Astrocyte (in vitro differentiated cells and primary cell): ENCODE data around the gene MEGF11. TPM values are rescaled to one million over a fixed set of nuclear protein-coding genes. Genes with fewer than 3 reads are reported as not detected.

Source experiments
- DNase-seq: peaks from one replicate; pipeline ENCODE4 v3.0.0-alpha.2; 2010; ENCODE audit warnings: low read depth
- FAIRE-seq: peaks from 2 replicates; lab custom pipeline; 2011; peaks lifted over from hg19 to GRCh38; lab: Jason Lieb, UNC
- H2AFZ ChIP-seq: 2 replicates; pipeline ENCODE4 v1.6.0; 2012; ENCODE audit warnings: low read depth, low read length, inconsistent platforms
- H3K27ac ChIP-seq: 2 replicates; pipeline ENCODE4 v1.5.1; 2011; ENCODE audit warnings: low read depth, low read length, inconsistent platforms
- H3K27me3 ChIP-seq: 2 replicates; pipeline ENCODE4 v1.6.0; 2011; ENCODE audit warnings: low read length, inconsistent platforms; ENCODE audit not compliant: insufficient read depth
- H3K36me3 ChIP-seq: 2 replicates; pipeline ENCODE4 v1.5.1; 2011; ENCODE audit warnings: low read length, inconsistent platforms; ENCODE audit not compliant: insufficient read depth
- H3K4me1 ChIP-seq: 2 replicates; pipeline ENCODE4 v1.5.1; 2011; ENCODE audit warnings: low read length, inconsistent platforms; ENCODE audit not compliant: insufficient read depth
- H3K4me2 ChIP-seq: 2 replicates; pipeline ENCODE4 v1.6.0; 2012; ENCODE audit warnings: low read length, inconsistent platforms
- H3K4me3 ChIP-seq: 2 replicates; pipeline ENCODE4 v1.5.1; 2011; ENCODE audit warnings: low read depth, mild to moderate bottlenecking, low read length, inconsistent platforms; ENCODE audit not compliant: insufficient read depth
- H3K79me2 ChIP-seq: 2 replicates; pipeline ENCODE4 v1.6.0; 2012; ENCODE audit warnings: mild to moderate bottlenecking, low read length, inconsistent platforms; ENCODE audit not compliant: insufficient read depth
- H3K9ac ChIP-seq: 2 replicates; pipeline ENCODE4 v1.6.0; 2012; ENCODE audit warnings: mild to moderate bottlenecking, low read length, inconsistent platforms
- H3K9me3 ChIP-seq: 2 replicates; pipeline ENCODE4 v1.5.1; 2012; ENCODE audit warnings: low read depth, mild to moderate bottlenecking, low read length, inconsistent platforms; ENCODE audit not compliant: insufficient read depth
- H4K20me1 ChIP-seq: 2 replicates; pipeline ENCODE4 v1.6.0; 2012; ENCODE audit warnings: low read length, inconsistent platforms; ENCODE audit not compliant: insufficient read depth
- H3K27ac Mint-ChIP-seq: one replicate; pipeline ENCODE4 v1.8.0; 2021; ENCODE audit warnings: mild to moderate bottlenecking, mixed read lengths; ENCODE audit not compliant: unreplicated experiment
- H3K27me3 Mint-ChIP-seq: one replicate; pipeline ENCODE4 v1.8.0; 2021; ENCODE audit warnings: low read depth, mixed read lengths; ENCODE audit not compliant: unreplicated experiment
- H3K36me3 Mint-ChIP-seq: one replicate; pipeline ENCODE4 v1.8.0; 2021; ENCODE audit warnings: low read depth, mixed read lengths; ENCODE audit not compliant: unreplicated experiment
- H3K4me1 Mint-ChIP-seq: one replicate; pipeline ENCODE4 v1.8.0; 2021; ENCODE audit warnings: low read depth, mixed read lengths; ENCODE audit not compliant: unreplicated experiment
- H3K4me3 Mint-ChIP-seq: one replicate; pipeline ENCODE4 v1.8.0; 2021; ENCODE audit warnings: mild to moderate bottlenecking, moderate library complexity, mixed read lengths; ENCODE audit not compliant: unreplicated experiment
- H3K9me3 Mint-ChIP-seq: one replicate; pipeline ENCODE4 v1.8.0; 2021; ENCODE audit warnings: mild to moderate bottlenecking, mixed read lengths; ENCODE audit not compliant: unreplicated experiment
- CTCF ChIP-seq: IDR thresholded peaks from 2 replicates; pipeline ENCODE4 v1.5.1; 2011; ENCODE audit warnings: low read depth, mild to moderate bottlenecking, inconsistent platforms, low read length, moderate library complexity; ENCODE audit not compliant: insufficient read depth
- EZH2 ChIP-seq: IDR thresholded peaks from 2 replicates; pipeline ENCODE4 v1.6.1; 2012; ENCODE audit warnings: mild to moderate bottlenecking, low read length, inconsistent platforms; ENCODE audit not compliant: insufficient read depth
- total RNA-seq: library from RNA; stranded (reverse); gene quantifications from 2 replicates; pipeline ENCODE4 v1.2.1, GENCODE V29; 2021

Gene MEGF11
- total RNA-seq, 1 donor from 2014 or later: 0.16 TPM

GRCh38 chr15:65930134-65930533 lies 323.4 kb downstream of the MEGF11 start:
- peaks cover 2% of the 10 kb centered on the region for H3K27me3 ChIP-seq
- H3K27ac Mint-ChIP-seq: no peak overlapping the region
- H3K4me3 ChIP-seq: no peak overlapping the region

GRCh38 chr15:65929573-65929972 lies 324.0 kb downstream of the MEGF11 start:
- no peak overlapping the region for H3K9ac ChIP-seq
- no peak overlapping the region for H3K4me2 ChIP-seq
- no peaks in the 10 kb centered on the region for H3K36me3 ChIP-seq
- no peaks in the 10 kb centered on the region for H3K9me3 Mint-ChIP-seq
- H2AFZ ChIP-seq: no peak overlapping the region
- H3K4me1 Mint-ChIP-seq: no peaks in the 10 kb centered on the region
- H3K27me3 ChIP-seq: peaks cover 2% of the 10 kb centered on the region
- H3K36me3 Mint-ChIP-seq: no peaks in the 10 kb centered on the region
- H4K20me1 ChIP-seq: no peaks in the 10 kb centered on the region
- peaks cover 7% of the 10 kb centered on the region for H3K27me3 Mint-ChIP-seq
- H3K4me3 ChIP-seq: no peak overlapping the region
- no peak for TF ChIP-seq CTCF
- TF ChIP-seq EZH2: no peak
- H3K79me2 ChIP-seq: no peaks in the 10 kb centered on the region
- FAIRE-seq: no peak
- no peaks in the 10 kb centered on the region for H3K4me1 ChIP-seq
- no peak overlapping the region for H3K27ac Mint-ChIP-seq
- DNase-seq: no peak
- H3K9me3 ChIP-seq: no peaks in the 10 kb centered on the region
- H3K4me3 Mint-ChIP-seq: no peak overlapping the region
- no peak overlapping the region for H3K27ac ChIP-seq

More at GRCh38 chr15:65930134-65930533, 323.4 kb downstream of the MEGF11 start:
- FAIRE-seq (no peak), DNase-seq (no peak)
- no peak overlapping the region for H3K27ac ChIP-seq
- Mint-ChIP-seq H3K27me3 (peaks cover 7% of the 10 kb centered on the region), H3K9me3 (no peaks in the 10 kb centered on the region), H3K4me3 (no peak overlapping the region), H3K36me3 (no peaks in the 10 kb centered on the region), H3K4me1 (no peaks in the 10 kb centered on the region)
- H3K9me3 ChIP-seq: no peaks in the 10 kb centered on the region
- H4K20me1 ChIP-seq: no peaks in the 10 kb centered on the region
- no peaks in the 10 kb centered on the region for H3K4me1 ChIP-seq
- no peak overlapping the region for H3K4me2 ChIP-seq
- no peaks in the 10 kb centered on the region for H3K36me3 ChIP-seq
- H2AFZ ChIP-seq: no peak overlapping the region
- TF ChIP-seq CTCF (no peak), EZH2 (no peak)
- no peaks in the 10 kb centered on the region for H3K79me2 ChIP-seq
- no peak overlapping the region for H3K9ac ChIP-seq

GRCh38 chr15:65927545-65927944 lies 326.0 kb downstream of the MEGF11 start:
- Histone ChIP-seq H3K4me1 (no peaks in the 10 kb centered on the region), H3K9me3 (no peaks in the 10 kb centered on the region), H3K9ac (no peak overlapping the region), H3K4me2 (no peak overlapping the region), H3K79me2 (no peaks in the 10 kb centered on the region), H3K27me3 (peaks cover 2% of the 10 kb centered on the region), H3K36me3 (no peaks in the 10 kb centered on the region), H3K27ac (no peak overlapping the region), H4K20me1 (peaks cover 6% of the 10 kb centered on the region), H3K4me3 (no peak overlapping the region), H2AFZ (no peak overlapping the region)
- Mint-ChIP-seq H3K27ac (no peak overlapping the region), H3K27me3 (peaks cover 9% of the 10 kb centered on the region), H3K4me3 (no peak overlapping the region), H3K9me3 (no peaks in the 10 kb centered on the region), H3K36me3 (peaks cover 4% of the 10 kb centered on the region), H3K4me1 (no peaks in the 10 kb centered on the region)
- TF ChIP-seq EZH2: no peak
- no peak for TF ChIP-seq CTCF
- DNase-seq (no peak), FAIRE-seq (no peak)
